Non-pigmented ciliary epithelial cell (primary cell): ENCODE measurements around the gene MAP3K6.
"Not testable (repeated sequence)": the region's sequence is repeated elsewhere in the genome, so short reads cannot be mapped to it uniquely, and the experiment has no call there.

Experiments
- DNase-seq: peaks from one replicate; pipeline ENCODE4 v3.0.0-alpha.2; 2010; ENCODE audit warnings: low read depth

The MAP3K6 gene

GRCh38 chr1:27395441-27396195 lies 28.9 kb upstream of the MAP3K6 start:
- no peak for DNase-seq

GRCh38 chr1:27394925-27395324 lies 28.2 kb upstream of the MAP3K6 start:
- no peak for DNase-seq

- no peak for DNase-seq
Observed at GRCh38 chr1:27394282-27394658, 27.5 kb upstream of the MAP3K6 start.

GRCh38 chr1:27393641-27394281 lies 27.0 kb upstream of the MAP3K6 start:
- no peak for DNase-seq

GRCh38 chr1:27392778-27393635 lies 26.2 kb upstream of the MAP3K6 start:
- DNase-seq, result no peak

- DNase-seq, result no peak
Observed at GRCh38 chr1:27392096-27392777, 25.5 kb upstream of the MAP3K6 start, which contains the start of gene GPR3. Gene GPR3, plus strand, starts transcription at chr1:27392622. Its CDS starts 1,177 bp downstream, at chr1:27393799.

GRCh38 chr1:27391511-27392095 lies 24.8 kb upstream of the MAP3K6 start:
- no peak for DNase-seq

GRCh38 chr1:27388337-27389005 lies 21.7 kb upstream of the MAP3K6 start:
- DNase-seq, result no peak

GRCh38 chr1:27384797-27385196 lies 18.0 kb upstream of the MAP3K6 start:
- not testable (repeated sequence) for DNase-seq

GRCh38 chr1:27383661-27384060 lies 16.9 kb upstream of the MAP3K6 start:
- DNase-seq, result no peak

- no peak for DNase-seq
Observed at GRCh38 chr1:27383039-27383605, 16.4 kb upstream of the MAP3K6 start, which contains the start of gene CD164L2. Gene CD164L2, minus strand, starts transcription at chr1:27383333. Its CDS starts 94 bp downstream, at chr1:27383239.

GRCh38 chr1:27381969-27382762 lies 15.4 kb upstream of the MAP3K6 start:
- DNase-seq, result no peak

GRCh38 chr1:27380766-27381733 lies 14.3 kb upstream of the MAP3K6 start:
- no peak for DNase-seq

- no peak for DNase-seq
Observed at GRCh38 chr1:27380224-27380623, 13.5 kb upstream of the MAP3K6 start.

GRCh38 chr1:27379564-27380122 lies 12.9 kb upstream of the MAP3K6 start:
- DNase-seq, result no peak

- no peak for DNase-seq
Observed at GRCh38 chr1:27377760-27378495, 11.2 kb upstream of the MAP3K6 start.

- no peak for DNase-seq
Observed at GRCh38 chr1:27374362-27375086, 7.8 kb upstream of the MAP3K6 start, which contains the start of gene FCN3. Gene FCN3, minus strand, starts transcription at chr1:27374824. Its CDS starts 6 bp downstream, at chr1:27374818.
